ENCODE data around the gene SMARCD3. TPM values are rescaled to one million over a fixed set of nuclear protein-coding genes. Genes with fewer than 3 reads are reported as not detected.
A peak's percentile ranks its signal among the peaks of the same experiment; 100 is the strongest.

The SMARCD3 gene
- total and polyA plus RNA-seq, 2 donors from 2014 or later = 46.4 to 52.5 TPM

DNA sequence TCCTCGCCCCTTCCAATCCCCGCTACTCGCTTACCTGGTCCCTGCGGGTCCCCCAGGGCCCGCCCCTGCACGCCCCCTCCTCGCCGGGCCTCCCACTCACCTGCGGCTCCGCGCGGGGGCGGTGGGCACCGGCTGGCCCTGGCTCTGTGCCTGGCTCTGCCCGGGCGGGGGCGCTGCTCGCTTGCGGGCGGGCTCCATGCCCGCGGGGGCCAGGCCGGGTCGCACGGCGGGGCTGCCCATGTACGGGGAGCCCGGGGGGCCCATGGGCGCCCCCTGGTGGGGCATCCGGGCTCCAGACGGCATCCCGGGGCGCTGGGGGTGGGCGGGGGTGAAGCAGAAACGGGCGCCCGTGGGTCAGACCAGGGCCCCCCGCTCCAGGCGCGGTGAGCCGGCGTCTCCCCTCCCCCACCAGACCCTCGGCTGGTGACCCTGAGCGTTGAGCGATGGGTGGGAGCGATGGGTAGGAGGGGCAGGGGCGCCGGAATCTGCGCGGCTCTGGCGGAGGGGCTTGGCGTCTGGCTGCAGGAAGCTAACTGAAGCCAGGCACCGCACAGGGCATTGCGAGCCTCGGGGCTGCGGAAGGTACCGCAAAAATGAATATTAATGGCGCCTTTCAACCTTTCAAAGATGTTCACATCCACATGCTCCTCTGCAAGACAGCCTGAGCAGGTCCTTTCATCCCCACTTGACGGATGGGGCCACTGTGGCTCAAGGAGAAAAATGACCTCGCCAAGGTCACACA is 3.0 kb downstream of the SMARCD3 start:
- TF ChIP-seq, protein P1, sequence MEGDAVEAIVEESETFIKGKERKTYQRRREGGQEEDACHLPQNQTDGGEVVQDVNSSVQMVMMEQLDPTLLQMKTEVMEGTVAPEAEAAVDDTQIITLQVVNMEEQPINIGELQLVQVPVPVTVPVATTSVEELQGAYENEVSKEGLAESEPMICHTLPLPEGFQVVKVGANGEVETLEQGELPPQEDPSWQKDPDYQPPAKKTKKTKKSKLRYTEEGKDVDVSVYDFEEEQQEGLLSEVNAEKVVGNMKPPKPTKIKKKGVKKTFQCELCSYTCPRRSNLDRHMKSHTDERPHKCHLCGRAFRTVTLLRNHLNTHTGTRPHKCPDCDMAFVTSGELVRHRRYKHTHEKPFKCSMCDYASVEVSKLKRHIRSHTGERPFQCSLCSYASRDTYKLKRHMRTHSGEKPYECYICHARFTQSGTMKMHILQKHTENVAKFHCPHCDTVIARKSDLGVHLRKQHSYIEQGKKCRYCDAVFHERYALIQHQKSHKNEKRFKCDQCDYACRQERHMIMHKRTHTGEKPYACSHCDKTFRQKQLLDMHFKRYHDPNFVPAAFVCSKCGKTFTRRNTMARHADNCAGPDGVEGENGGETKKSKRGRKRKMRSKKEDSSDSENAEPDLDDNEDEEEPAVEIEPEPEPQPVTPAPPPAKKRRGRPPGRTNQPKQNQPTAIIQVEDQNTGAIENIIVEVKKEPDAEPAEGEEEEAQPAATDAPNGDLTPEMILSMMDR (IDR thresholded peaks at IDR 0.05; ENCODE audit: borderline replicate concordance, extremely low read depth, insufficient read depth) = peak; percentile 16
- no peaks in the 10 kb centered on the region for H3K27me3 ChIP-seq (ENCODE audit: control insufficient read depth, insufficient read depth, low read length)
- FAIRE-seq (no peak), DNase-seq (peak; percentile 58 to 84 (median 77))
- H3K36me3 ChIP-seq (ENCODE audit: control insufficient read depth in 2 of 3, insufficient read depth in 3 of 3, low read length in 3 of 3) = peaks cover 0 to 4% (median 2%) of the 10 kb centered on the region in 3 donors
- intact Hi-C loops (cut with DNase I) = loop anchor here (10.0 kb wide), 1 partner anchor 59 kb away; no protein-coding TSS in a partner anchor
- peaks cover 3 to 46% (median 18%) of the 10 kb centered on the region in 3 donors for H3K4me1 ChIP-seq (ENCODE audit: control insufficient read depth in 2 of 3, insufficient read depth in 2 of 3, low read depth in 1 of 3, low read length in 3 of 3)
- no peaks in the 10 kb centered on the region for H3K9me3 ChIP-seq (ENCODE audit: control insufficient read depth in 2 of 3, insufficient read depth in 1 of 3, low read length in 3 of 3)
- H3K27ac ChIP-seq (ENCODE audit: low read depth in 2 of 2, low read length in 2 of 2) = no peak overlapping the region
- peak overlapping the region in 1 of 3 donors; percentile 39 for H3K4me3 ChIP-seq (ENCODE audit: low read length in 3 of 3)
- H3K9ac ChIP-seq (ENCODE audit: low read length in 3 of 3) = no peak overlapping the region

DNA sequence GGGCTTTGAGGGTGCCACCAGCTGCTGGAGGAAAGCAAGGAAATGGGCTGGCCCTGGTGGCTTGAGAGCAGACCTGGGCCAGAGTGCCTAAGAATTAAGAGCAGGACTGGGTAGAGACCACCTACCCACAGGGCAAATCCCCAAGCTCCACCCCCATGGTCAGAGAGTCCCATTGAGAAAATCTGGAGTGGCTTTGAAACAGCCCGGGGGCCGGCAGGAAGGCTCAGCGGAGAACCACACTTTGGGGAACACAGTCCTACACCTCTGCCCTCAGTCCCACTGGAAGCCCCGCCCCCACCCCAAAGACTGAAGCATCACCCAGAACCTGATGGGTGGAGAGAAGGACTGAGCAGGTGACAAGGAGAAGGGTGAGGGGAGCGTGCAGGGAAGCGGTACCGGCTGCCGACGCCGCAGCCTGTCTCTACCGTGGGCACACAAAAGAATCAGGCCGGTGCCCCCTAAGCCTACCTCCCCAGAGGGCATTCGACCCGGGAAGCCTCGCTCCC is 3.6 kb downstream of the SMARCD3 start:
- TF ChIP-seq, protein P1 (IDR thresholded peaks at IDR 0.05; ENCODE audit: borderline replicate concordance, extremely low read depth, insufficient read depth) = no peak
- Histone ChIP-seq H3K27ac (ENCODE audit: low read depth in 2 of 2, low read length in 2 of 2) (no peak overlapping the region), H3K9ac (ENCODE audit: low read length in 3 of 3) (no peak overlapping the region), H3K27me3 (ENCODE audit: control insufficient read depth, insufficient read depth, low read length) (no peaks in the 10 kb centered on the region), H3K4me1 (ENCODE audit: control insufficient read depth in 2 of 3, insufficient read depth in 2 of 3, low read depth in 1 of 3, low read length in 3 of 3) (peaks cover 0 to 41% (median 12%) of the 10 kb centered on the region in 3 donors), H3K4me3 (ENCODE audit: low read length in 3 of 3) (peak overlapping the region in 1 of 3 donors; percentile 39), H3K36me3 (ENCODE audit: control insufficient read depth in 2 of 3, insufficient read depth in 3 of 3, low read length in 3 of 3) (peaks cover 0 to 4% (median 2%) of the 10 kb centered on the region in 3 donors), H3K9me3 (ENCODE audit: control insufficient read depth in 2 of 3, insufficient read depth in 1 of 3, low read length in 3 of 3) (no peaks in the 10 kb centered on the region)
- DNase-seq (peak in 3 of 5 donors; percentile 5 to 74 (median 73)), FAIRE-seq (no peak)
- intact Hi-C loops (cut with DNase I) = loop anchor here (10.0 kb wide), 1 partner anchor 60 kb away; no protein-coding TSS in a partner anchor

DNA sequence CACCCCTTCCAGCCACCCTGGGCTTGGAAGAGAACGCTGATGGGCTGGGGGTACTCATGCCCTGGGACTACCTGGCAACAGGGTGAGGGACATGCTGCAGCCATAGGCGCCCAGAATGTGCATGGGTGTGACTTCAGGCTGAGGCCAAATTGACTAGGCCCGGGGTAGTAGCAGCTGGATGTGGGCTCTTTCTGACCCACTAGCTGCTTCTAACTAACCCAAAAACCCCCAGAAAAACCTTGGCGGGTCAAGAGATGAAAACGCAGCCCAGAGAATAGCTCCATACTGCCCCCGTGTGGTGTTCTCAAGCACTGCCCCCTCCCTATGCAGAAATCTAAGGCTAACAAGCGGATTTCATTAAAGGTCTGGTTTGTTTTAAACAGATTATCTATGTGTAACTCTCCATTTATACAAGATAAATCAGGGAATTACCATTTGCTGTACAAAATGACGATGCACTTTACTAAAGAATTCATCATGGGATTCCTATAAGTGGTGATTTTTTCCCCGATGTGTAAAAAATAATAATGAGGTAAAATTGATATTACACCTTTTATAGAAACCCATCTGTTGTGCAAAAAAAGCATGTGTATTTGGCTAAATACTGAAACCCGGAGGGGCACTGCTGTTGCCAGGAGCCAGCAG is 4.2 kb downstream of the SMARCD3 start:
- peak; percentile 11 for FAIRE-seq

More for the DNA sequence above, 4.2 kb downstream of the SMARCD3 start:
- intact Hi-C loops (cut with DNase I) = loop anchor here (10.0 kb wide), 1 partner anchor 60 kb away; no protein-coding TSS in a partner anchor
- H3K27ac ChIP-seq (ENCODE audit: low read depth in 2 of 2, low read length in 2 of 2) = no peak overlapping the region
- no peaks in the 10 kb centered on the region for H3K9me3 ChIP-seq (ENCODE audit: control insufficient read depth in 2 of 3, insufficient read depth in 1 of 3, low read length in 3 of 3)
- H3K9ac ChIP-seq (ENCODE audit: low read length in 3 of 3) = no peak overlapping the region
- H3K4me3 ChIP-seq (ENCODE audit: low read length in 3 of 3) = no peak overlapping the region
- peak; percentile 60 to 79 (median 66) for DNase-seq
- peaks cover 0 to 37% (median 10%) of the 10 kb centered on the region in 3 donors for H3K4me1 ChIP-seq (ENCODE audit: control insufficient read depth in 2 of 3, insufficient read depth in 2 of 3, low read depth in 1 of 3, low read length in 3 of 3)
- peaks cover 0 to 6% (median 2%) of the 10 kb centered on the region in 3 donors for H3K36me3 ChIP-seq (ENCODE audit: control insufficient read depth in 2 of 3, insufficient read depth in 3 of 3, low read length in 3 of 3)
- TF ChIP-seq, protein P1 (IDR thresholded peaks at IDR 0.05; ENCODE audit: borderline replicate concordance, extremely low read depth, insufficient read depth) = peak; percentile 59
- H3K27me3 ChIP-seq (ENCODE audit: control insufficient read depth, insufficient read depth, low read length) = no peaks in the 10 kb centered on the region

Measured in kidney (tissue), 14 donors.